ENCODE results near the gene GRK3. TPM values are rescaled to one million over a fixed set of nuclear protein-coding genes. Genes with fewer than 3 reads are reported as not detected.

Gene GRK3
- polyA plus RNA-seq, 3 donors, result 8.2 to 10.2 (median 9.0) TPM

Other genes starting within 250 kb of the GRK3 start
- gene MYO18B, start 177.5 kb downstream of the GRK3 start, polyA plus RNA-seq (ENCODE audit: insufficient read length in 3 of 3), result under 1 TPM; 0.16 to 0.21 (median 0.20) TPM

Measured in renal pelvis (tissue), 3 donors.